Measurements from ENCODE around the gene LRP1B.
"Not testable (repeated sequence)": the region's sequence is repeated elsewhere in the genome, so short reads cannot be mapped to it uniquely, and the experiment has no call there.

LRP1B gene

DNA sequence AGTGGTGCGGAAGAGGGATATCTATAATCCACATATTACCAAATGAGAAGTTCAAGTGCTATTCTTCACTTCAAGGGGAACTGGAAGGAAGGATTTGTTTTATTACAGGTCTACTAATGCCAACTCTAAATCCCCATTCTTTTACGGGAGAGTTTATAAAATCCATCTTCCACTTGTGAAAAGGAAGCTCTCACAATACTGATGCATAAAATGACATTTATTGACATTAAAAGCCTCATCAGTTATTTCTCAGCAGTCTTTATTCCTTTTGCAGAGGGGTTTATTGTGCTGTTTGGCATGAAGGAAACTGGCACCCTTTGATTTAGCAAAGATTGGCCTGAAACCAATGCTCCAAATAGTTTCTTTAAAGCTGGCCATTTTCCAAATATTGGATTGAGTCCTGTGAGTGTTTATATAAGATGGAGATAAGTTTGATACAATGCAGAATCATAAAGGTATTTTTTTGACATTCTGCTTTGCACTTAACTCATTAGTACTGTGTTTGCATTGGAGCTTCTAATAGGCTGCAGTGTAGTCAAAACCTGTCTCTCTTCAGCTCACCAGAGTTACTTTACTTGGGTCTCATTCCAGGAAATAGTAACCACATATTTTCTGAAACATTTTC is 26.6 kb downstream of the LRP1B start:
- no peak for DNase-seq (ENCODE audit: low read depth in 1 of 2, low spot score in 1 of 2)

- no peak for DNase-seq (ENCODE audit: low read depth in 1 of 2, low spot score in 1 of 2)
Measured at GRCh38 chr2:142100970-142101369, 29.8 kb downstream of the LRP1B start.

DNA sequence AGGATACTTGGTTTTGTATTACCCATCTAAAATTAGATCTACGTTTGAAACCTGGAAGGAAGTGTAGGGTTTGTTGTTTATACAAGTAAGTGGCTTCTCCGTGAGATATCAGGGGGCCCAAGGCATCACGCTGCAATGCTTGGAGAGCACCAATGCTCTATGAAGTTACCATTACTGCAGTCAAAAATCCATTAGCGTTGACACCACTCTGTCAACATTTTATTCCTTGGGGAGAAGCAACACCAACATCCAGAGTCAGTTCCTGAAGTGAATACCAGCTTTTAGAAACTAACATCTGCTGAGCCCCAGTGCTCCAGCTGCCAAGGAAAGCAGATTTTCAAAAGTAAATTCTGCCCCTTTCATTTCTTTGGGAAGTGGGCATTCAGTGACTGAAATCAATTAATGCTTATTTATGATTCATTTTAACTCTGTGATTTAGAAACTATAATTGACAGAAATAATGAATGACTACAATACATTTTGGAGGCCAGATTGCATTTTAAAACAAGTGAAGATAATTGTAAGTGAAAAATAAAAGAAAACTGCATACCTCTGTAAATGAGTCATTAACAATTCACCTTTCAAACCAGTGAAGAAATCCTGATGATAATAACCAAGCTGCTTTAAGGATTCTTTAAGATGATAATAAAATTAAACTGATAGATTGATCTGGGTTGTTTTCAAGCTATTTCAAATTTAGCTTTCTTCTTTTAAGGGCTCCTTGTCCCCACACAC is 30.5 kb downstream of the LRP1B start:
- no peak for DNase-seq (ENCODE audit: low read depth in 1 of 2, low spot score in 1 of 2)

DNA sequence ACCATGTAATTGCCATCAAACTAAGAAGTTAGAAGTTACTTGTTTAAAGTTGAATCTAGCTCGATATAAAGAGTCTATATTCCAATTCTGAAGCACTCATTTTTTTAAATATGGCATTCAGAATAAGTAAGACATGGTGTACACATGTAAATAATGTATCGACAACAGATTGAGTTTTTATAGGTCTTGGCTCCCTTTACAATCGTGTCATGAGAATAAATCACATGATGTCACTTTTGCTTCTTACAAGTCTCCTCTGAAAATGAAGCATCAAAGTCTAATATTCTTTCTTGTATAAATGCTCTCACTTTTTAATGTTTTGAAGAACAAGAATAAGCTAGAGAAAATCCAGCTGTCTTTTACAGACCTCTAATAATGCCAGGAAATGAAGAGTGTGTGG is 33.1 kb downstream of the LRP1B start:
- DNase-seq (ENCODE audit: low read depth in 1 of 2, low spot score in 1 of 2), result no peak

DNA sequence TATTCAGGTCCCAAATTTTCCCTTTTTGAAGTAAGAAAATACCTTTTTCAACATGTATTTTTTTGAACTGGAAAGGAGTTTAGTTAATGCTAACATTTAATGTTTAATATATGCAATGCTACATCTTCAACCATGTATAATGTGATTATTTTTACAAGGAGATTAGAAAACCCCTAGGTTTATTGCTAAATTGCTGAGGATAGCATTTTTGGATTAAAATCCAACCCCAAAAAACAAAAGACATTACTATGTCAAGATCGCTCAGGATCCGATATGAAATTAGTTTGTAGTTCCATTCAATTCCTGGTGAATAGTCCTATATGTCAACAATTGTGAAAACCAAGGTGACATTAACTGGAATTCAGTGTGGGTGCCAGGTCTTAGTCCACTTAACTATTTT is 35.2 kb downstream of the LRP1B start:
- DNase-seq (ENCODE audit: low read depth in 1 of 2, low spot score in 1 of 2), result no peak

- DNase-seq (ENCODE audit: low read depth in 1 of 2, low spot score in 1 of 2), result no peak
Measured at GRCh38 chr2:142094233-142094632, 36.6 kb downstream of the LRP1B start.

DNA sequence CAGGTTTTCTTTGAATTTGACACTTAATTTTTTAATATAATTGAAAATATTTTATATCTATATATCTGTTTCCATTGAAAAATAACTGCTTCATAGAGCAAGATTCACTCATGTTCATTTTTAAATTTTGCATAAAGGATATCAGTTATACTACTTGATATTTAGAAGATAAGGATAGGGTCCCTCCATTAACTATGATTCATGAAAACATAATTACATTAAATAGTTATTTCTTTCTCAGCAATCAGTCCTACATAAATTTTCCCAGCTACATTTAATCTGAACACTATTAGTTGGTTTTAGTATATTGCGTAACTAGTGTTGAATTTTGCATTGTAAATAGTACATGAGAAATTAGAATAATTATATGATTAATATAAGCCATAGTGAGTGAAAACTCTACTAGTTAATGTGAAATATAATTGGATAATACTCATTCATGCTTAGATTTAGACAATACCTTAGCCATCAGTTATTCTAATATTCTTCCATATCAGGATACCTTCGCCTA is 42.7 kb downstream of the LRP1B start:
- DNase-seq (ENCODE audit: low read depth in 1 of 2, low spot score in 1 of 2), result no peak

DNA sequence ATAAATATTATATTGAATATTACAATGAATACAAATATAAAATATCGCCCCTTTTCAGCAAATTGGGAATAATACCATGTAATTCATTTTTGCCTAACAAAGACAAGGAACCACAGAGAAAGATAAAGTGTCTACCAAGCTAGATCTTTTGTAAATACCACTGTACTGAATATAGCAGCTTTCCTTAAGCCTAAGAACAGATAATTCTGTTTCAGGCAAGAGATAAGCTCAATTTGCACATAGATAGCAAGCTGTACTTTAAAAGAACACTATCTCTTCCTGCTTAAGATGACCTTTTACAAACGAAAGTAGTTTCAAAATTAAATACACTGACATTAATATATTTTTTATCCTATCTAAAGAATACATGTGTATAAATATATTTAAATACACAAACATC is 43.2 kb downstream of the LRP1B start:
- DNase-seq (ENCODE audit: low read depth in 1 of 2, low spot score in 1 of 2), result not testable (repeated sequence)

- no peak for DNase-seq (ENCODE audit: low read depth in 1 of 2, low spot score in 1 of 2)
Measured at GRCh38 chr2:142082368-142082767, 48.4 kb downstream of the LRP1B start.

DNA sequence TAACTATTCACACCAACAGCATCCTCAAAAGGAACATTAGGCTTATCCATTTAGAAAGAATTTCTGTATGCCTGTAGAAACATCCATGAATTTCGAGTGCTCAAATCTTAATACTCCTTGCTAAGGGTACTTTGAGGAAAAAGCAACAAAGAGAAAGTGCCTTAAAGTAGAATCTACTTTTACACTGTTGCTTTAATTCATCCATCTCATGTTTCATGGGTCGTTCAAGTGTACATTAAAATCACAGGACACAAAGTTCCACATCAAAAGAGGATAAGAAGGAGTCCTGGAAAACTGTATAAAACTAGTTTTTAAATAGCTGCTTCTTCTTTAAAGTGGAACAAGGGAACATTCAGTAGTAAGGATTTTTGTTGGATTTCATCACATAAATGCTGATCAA is 54.5 kb downstream of the LRP1B start:
- DNase-seq (ENCODE audit: low read depth in 1 of 2, low spot score in 1 of 2), result no peak

DNA sequence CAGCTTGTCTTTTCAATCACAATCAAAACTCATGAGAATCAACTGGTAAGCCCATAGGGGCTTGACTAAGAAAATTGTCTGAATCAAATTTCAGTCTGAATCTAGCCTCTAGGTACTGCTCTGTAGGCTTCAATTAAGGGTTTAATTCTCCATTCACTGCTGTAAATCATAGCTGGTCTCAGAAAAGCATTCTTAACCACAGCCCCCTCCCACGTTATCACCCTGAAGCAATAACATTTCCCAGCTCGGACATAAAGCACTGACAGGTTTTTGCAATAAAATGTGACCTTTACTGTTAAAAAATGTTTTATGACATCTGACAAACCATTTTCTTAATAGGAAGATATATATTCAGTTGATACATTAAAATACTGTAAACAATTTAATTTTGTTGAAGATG is 55.0 kb downstream of the LRP1B start:
- no peak for DNase-seq (ENCODE audit: low read depth in 1 of 2, low spot score in 1 of 2)

DNA sequence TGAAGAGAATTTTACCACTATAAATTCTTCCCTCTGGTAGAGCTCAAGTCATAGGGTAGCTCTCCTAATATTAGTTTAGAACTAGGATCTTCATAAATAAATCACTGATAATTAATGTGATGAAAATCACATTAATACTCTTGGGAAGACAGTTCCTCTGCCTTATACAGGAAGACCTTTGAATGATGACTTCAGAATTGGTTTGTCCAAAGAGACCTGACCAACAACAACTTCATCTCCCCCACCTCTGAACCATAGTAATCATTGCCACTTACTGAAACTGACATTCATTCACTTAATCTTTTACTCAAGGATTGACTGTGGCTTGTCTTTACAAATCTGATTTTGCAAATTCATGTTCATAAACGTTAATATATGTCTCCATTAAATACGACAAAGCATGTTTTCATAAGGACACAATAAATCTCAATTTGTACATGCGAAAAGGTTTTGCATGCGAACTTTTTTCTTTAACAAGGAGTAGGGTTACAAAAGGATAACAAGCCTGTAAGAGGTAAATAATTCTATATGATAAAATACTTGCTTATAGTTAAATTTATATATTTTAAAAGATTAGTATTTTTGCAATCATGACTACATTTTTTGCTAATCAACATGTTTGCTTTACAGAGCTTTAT is 61.4 kb downstream of the LRP1B start:
- DNase-seq (ENCODE audit: low read depth in 1 of 2, low spot score in 1 of 2), result no peak

DNA sequence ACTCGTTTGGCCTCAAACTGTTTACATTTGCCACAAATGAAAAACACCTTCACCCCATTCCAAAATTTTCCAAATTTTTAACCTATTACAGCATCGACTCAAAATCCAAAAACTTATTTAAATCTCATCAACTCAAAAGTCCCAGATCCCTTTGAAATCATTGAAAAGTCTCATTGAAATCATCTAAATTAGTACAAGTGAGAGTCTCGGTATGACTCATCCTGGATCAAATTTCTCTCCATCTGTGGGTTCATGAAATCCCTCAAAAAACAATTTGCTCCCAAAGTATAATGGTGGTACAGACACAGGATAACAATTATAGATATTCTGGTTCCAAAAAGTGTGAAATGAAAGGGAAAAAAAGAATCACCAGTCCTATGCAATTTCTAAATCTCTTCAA is 65.1 kb downstream of the LRP1B start:
- DNase-seq (ENCODE audit: low read depth in 1 of 2, low spot score in 1 of 2), result no peak

GRCh38 chr2:142065156-142065555 is 65.7 kb downstream of the LRP1B start:
- DNase-seq (ENCODE audit: low read depth in 1 of 2, low spot score in 1 of 2), result no peak

- no peak for DNase-seq (ENCODE audit: low read depth in 1 of 2, low spot score in 1 of 2)
Measured at GRCh38 chr2:142061733-142062132, 69.1 kb downstream of the LRP1B start.

- no peak for DNase-seq (ENCODE audit: low read depth in 1 of 2, low spot score in 1 of 2)
Measured at GRCh38 chr2:142058149-142058548, 72.7 kb downstream of the LRP1B start.

DNA sequence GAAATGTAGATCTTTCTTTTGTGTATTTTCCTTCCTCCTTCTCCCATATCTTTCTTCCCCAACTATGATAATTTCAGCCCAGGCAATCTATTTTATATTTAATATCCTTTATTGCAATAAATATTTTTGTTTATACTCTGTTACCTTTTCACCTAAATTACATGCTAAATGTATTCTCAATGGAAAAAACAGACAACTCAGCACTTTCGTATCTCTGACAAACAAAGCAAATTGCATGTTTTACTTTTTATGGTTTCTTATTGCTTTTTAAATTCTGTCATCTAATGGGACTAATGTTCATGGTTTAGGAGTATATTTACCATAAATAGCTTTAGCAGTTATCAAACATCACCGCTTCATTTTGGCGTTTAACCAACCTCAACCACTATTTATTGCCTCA is 74.0 kb downstream of the LRP1B start:
- DNase-seq (ENCODE audit: low read depth in 1 of 2, low spot score in 1 of 2), result no peak

DNA sequence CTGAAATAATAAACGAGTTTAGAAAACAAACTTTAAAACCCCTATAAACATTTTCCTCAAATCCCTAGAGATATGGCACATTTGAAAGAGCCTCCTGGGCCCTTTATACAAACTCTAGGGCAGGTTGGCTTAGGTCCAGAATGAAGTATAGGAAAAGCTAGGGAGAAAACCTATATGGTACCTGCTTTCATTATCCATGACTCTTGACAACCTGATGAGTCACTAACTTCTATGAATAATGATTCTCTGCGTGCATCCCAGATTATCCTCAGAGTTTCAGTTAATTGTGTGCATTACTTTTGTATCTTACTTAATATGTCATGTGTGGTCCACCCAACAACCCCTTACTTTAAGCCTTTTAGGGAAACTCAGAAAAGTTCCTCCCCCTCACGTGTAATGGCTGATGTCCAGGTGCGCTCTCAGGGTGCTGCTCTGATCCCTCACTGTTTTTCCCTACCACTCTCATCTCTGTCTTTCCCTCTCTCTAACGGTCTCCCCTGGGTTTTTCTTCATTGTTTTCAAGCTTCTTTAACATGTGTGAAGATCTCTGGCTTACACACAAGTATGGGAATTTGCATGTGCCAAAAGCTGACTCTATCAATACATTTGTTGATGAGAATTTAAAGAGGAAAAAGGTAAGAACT is 78.5 kb downstream of the LRP1B start:
- DNase-seq (ENCODE audit: low read depth in 1 of 2, low spot score in 1 of 2), result no peak

- DNase-seq (ENCODE audit: low read depth in 1 of 2, low spot score in 1 of 2), result no peak
Measured at GRCh38 chr2:142048581-142048980, 82.2 kb downstream of the LRP1B start.

DNA sequence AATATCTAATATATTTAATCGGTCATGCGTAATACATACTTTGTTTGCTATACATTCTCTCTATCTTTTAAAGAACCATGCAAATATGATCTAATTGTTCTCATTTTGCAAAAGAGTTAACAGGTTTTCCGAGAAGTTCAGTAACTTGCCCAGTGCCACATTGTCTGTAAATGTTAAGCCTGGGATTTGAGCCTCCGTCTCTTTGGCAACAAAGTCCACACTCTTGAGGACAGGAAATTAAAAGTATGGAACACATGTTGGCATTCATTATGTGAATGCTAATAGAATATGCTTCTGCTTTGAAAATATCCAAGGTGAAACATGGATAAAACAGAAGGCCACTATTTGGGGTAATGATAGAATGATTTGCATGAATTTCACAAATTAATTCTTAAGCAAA is 85.2 kb downstream of the LRP1B start:
- DNase-seq (ENCODE audit: low read depth in 1 of 2, low spot score in 1 of 2), result no peak

GRCh38 chr2:142044197-142044596 is 86.6 kb downstream of the LRP1B start:
- no peak for DNase-seq (ENCODE audit: low read depth in 1 of 2, low spot score in 1 of 2)
